ENCODE data around the gene GPRC5C. TPM values are rescaled to one million over a fixed set of nuclear protein-coding genes. Genes with fewer than 3 reads are reported as not detected.

GPRC5C gene
- total and polyA plus RNA-seq, 2 of the 13 experiments (the other 11 are each of a cell fraction or from before 2014, with no cell fraction given) = 85.6 to 300 TPM

DNA sequence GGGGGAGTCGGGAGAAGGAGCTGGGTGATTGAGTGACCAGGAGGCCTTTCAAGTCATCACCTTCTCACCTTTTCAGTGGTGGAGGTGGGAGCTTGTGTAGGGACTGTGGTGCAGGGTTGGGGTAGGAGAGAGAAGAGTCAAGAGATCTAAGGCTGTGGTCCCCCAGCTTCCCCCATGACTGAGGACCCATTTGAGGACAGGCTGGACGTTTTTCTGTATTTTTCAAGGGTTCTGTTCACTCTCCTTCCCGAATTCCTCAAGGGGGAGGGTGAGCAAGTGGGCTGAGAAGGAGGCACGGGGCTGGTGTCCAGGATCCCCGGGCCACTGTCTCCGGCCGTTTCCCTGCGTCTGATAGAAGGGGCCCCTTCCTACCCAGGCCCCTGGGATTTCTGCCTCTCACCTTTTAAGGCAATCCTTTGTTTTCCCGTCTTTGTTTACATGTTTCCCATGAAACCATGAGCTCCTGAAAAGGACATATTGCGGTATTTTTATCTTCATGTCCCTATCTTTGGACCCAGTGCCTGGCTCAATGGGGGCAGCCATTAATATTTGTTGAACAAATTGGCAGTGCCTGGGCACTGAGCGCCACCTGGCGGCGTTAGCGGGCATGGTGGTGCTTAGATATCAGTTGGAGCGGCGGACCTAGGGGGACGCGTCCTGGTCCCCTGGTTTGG, 25.4 kb downstream of the GPRC5C start (continued):
- TF ChIP-seq GATA4 (IDR thresholded peaks at IDR 0.05; ENCODE audit: borderline replicate concordance, low read depth) (no peak), HOXA9 (CRISPR knock-in tag; IDR thresholded peaks at IDR 0.05; ENCODE audit: borderline replicate concordance) (no peak), NR2F2 (IDR thresholded peaks at IDR 0.05; ENCODE audit: borderline replicate concordance, low read depth) (no peak), NCOA1 (CRISPR knock-in tag; IDR thresholded peaks at IDR 0.05) (no peak), ZNF703 (CRISPR knock-in tag; IDR thresholded peaks at IDR 0.05; ENCODE audit: borderline replicate concordance) (no peak), ZNF619 (CRISPR knock-in tag; IDR thresholded peaks at IDR 0.05) (0 out of 2 replicates have a peak, but pooled peaks have one; percentile 38), IKZF1 (IDR thresholded peaks at IDR 0.05) (no peak), ZNF891 (CRISPR knock-in tag; IDR thresholded peaks at IDR 0.05) (no peak), ZNF274 (CRISPR knock-in tag; IDR thresholded peaks at IDR 0.05) (no peak), ZNF775 (CRISPR knock-in tag; IDR thresholded peaks at IDR 0.05; ENCODE audit: borderline replicate concordance) (no peak), SPEN (CRISPR knock-in tag; IDR thresholded peaks at IDR 0.05; ENCODE audit: low read depth) (no peak; the same call in 1 of the 2 replicates), TARDBP (CRISPR knock-in tag; IDR thresholded peaks at IDR 0.05) (peak; percentile 54; the same call in 1 of the 2 replicates), RCOR2 (CRISPR knock-in tag; IDR thresholded peaks at IDR 0.05) (no peak), KAT7 (CRISPR knock-in tag; IDR thresholded peaks at IDR 0.05; ENCODE audit: borderline replicate concordance) (no peak), NCOA2 (CRISPR knock-in tag; IDR thresholded peaks at IDR 0.05) (no peak), ZNF34 (CRISPR knock-in tag; IDR thresholded peaks at IDR 0.05; ENCODE audit: borderline replicate concordance) (no peak), NFYC (CRISPR knock-in tag; IDR thresholded peaks at IDR 0.05) (no peak), ETV5 (CRISPR knock-in tag; IDR thresholded peaks at IDR 0.05; ENCODE audit: borderline replicate concordance) (no peak), TBX2 (CRISPR knock-in tag; IDR thresholded peaks at IDR 0.05; ENCODE audit: borderline replicate concordance) (peak; percentile 26; the same call in 1 of the 2 replicates), ZNF430 (CRISPR knock-in tag; IDR thresholded peaks at IDR 0.05) (no peak), IKZF4 (CRISPR knock-in tag; IDR thresholded peaks at IDR 0.05; ENCODE audit: borderline replicate concordance, low read depth, not compliant biosample characterization) (no peak), SP4 (CRISPR knock-in tag; IDR thresholded peaks at IDR 0.05) (no peak), ZNF629 (CRISPR knock-in tag; conservative IDR thresholded peaks at IDR 0.05) (no peak), NRL (CRISPR knock-in tag; IDR thresholded peaks at IDR 0.05; ENCODE audit: borderline replicate concordance) (no peak), ZKSCAN1 (IDR thresholded peaks at IDR 0.05; ENCODE audit: low read length) (no peak), HMG20B (CRISPR knock-in tag; conservative IDR thresholded peaks at IDR 0.05) (no peak), MTA1 (CRISPR knock-in tag; IDR thresholded peaks at IDR 0.05; ENCODE audit: borderline replicate concordance) (no peak), ZNF24 (IDR thresholded peaks at IDR 0.05) (no peak), RARA (CRISPR knock-in tag; IDR thresholded peaks at IDR 0.05) (no peak)
- TF ChIP-seq, protein P1, sequence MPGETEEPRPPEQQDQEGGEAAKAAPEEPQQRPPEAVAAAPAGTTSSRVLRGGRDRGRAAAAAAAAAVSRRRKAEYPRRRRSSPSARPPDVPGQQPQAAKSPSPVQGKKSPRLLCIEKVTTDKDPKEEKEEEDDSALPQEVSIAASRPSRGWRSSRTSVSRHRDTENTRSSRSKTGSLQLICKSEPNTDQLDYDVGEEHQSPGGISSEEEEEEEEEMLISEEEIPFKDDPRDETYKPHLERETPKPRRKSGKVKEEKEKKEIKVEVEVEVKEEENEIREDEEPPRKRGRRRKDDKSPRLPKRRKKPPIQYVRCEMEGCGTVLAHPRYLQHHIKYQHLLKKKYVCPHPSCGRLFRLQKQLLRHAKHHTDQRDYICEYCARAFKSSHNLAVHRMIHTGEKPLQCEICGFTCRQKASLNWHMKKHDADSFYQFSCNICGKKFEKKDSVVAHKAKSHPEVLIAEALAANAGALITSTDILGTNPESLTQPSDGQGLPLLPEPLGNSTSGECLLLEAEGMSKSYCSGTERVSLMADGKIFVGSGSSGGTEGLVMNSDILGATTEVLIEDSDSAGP (CRISPR knock-in tag; IDR thresholded peaks at IDR 0.05; ENCODE audit: borderline replicate concordance) = 0 out of 2 replicates have a peak, but pooled peaks have one; percentile 49
- TF ChIP-seq, protein P2, sequence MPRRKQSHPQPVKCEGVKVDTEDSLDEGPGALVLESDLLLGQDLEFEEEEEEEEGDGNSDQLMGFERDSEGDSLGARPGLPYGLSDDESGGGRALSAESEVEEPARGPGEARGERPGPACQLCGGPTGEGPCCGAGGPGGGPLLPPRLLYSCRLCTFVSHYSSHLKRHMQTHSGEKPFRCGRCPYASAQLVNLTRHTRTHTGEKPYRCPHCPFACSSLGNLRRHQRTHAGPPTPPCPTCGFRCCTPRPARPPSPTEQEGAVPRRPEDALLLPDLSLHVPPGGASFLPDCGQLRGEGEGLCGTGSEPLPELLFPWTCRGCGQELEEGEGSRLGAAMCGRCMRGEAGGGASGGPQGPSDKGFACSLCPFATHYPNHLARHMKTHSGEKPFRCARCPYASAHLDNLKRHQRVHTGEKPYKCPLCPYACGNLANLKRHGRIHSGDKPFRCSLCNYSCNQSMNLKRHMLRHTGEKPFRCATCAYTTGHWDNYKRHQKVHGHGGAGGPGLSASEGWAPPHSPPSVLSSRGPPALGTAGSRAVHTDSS (CRISPR knock-in tag; conservative IDR thresholded peaks at IDR 0.05) = no peak

Data from HepG2 (cell line).